ENCODE measurements around the gene KRT14.
"Not testable (repeated sequence)": the region's sequence is repeated elsewhere in the genome, so short reads cannot be mapped to it uniquely, and the experiment has no call there.

The KRT14 gene

DNA sequence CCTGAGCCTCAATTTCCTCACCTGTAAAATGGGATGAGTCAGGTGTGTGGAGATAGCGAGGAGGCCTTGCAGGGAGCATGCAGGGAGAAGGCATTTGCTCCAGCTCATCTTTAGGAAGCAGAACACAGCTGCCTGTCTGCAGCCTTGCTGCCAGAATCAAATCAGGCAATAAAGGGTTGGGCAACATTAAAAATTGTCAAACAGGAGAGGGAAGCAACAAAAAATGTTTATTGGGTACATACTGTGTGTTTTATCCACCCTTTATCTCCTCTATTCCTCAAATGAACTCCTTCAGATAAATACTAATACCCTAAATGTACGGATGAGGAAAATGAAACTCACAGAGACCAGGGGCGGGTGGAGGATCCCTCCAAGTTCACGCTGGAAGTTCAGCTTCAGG lies 13.6 kb upstream of the KRT14 start:
- DNase-seq: no peak

DNA sequence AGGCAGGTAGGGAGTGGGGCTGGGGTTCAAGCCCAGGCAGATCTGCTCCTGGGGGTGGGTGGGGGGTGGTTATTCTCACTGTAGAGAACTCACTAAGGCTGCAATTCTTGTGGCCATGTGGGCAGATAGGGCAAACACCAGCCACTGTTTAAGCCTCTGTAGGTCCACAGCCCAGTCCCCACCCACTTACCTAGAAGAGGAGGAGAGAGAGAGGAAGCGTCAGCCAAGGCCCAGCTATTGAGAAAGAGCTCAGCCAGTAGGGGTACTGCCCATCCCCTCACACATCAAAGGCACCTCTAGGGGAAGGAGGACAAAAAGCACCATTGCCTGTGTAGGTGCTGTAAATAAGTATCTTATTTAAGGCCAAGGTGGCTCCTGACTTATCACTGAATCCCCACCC lies 13.0 kb upstream of the KRT14 start:
- DNase-seq: no peak

DNA sequence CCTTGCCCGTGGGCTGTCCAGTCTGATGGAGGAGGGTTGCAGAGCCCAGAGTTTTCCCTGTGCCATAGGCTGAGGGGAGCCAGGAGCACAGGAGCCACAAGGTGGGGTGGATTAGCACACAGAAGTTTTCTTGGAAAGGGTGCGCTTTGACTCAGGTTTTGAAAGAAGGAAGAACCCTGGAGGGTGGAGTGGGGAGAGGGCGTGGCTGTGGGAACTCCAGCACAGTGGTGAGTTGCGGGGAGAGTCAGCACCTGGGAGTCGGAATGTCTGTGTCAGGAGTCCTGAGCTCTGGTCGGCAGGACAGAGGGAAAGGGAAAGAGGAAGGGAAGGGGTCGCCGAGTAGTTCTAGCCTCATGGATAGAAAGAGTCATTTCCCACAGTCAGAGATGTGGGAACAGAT lies 8.9 kb upstream of the KRT14 start:
- DNase-seq: no peak

DNA sequence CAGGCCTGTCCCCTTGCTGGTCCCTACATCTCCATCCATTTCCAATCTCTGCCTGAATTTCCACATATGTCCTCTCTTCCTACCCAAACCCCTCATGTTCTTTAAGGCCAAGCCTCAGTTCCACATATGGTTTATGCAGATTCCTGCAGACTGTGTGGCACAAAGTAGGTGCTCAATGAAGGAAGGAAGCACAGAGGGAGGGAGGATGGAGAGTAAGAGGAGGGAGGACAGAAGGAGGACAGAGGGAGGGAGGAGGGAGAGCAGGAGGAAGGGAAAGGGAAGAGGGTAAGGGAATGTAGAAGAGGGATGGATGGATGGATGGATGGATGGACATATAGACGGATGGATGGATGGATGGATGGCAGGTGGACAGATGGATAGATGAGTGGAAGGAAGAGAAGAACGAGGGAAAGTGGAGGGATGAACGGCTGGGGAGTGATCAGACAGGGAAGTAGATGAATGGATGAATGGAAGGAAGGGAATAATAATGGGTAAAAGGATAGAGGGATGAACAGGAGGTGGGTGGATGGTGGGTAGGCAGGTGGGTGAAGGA lies 7.7 kb upstream of the KRT14 start:
- no peak for DNase-seq

DNA sequence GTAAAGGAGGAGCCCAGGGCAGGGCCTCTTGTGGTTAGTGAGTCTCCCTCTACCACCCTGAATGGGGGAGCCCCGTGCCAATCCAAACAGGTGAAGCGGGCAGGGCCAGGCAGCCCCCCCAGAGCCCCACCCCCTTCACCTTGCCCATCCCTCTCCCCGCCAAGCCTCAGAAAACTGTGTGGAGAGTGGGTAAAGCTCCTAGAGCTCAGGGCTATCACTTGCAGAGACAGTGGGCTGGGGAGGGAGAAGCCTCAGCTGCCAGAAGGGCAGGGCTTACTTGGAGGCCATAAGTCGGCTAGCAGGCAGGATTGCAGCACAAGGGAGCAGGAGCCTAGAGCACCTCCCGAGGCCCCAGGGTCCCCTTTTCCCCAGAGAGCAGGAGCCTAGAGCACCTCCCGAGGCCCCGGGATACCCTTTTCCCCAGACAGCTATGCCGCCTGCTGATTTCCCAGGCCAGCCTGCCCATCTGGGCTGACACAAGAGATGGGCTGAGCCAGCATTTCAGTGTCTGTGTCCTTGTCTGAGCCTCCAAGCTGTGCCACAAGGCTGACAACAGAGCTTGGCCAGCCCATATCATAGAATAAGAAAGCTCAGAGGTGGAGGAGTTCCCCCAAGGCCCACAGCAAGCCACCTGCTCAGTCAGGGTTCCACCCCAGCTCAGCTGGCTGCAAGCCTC lies 6.7 kb upstream of the KRT14 start:
- no peak for DNase-seq

DNA sequence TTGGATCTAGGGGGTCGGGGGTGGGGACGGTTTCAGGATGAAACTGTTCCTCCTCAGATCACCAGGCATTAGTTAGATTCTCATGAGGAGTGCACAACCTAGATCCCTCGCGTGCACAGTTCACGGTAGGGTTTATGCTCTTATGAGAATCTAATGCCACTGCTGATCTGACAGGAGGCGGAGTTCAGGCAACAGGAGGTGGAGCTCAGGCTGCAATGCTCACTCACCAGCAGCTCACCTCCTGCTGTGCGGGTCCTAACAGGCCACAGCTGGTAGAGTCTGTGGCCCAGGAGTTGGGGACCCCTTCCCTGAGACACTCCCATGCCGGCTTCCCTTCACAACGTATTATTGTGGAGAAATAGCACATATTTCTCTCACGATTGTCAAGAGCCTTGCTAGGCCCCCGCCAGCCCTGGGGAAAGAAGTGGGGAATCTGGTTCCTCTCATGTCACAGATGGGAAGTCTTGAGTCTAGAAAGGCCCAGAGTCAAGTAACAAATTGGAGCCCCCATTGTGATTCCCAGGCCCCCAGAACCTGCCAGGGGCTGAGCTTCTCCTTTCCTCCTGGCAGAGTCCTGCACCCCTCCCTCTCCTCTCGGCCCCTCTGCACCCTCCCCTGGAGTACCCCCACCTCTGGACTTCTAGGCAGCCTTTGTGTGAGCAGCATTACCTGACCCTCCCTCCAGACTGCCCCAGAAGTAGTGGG lies 6.1 kb upstream of the KRT14 start:
- DNase-seq: no peak

DNA sequence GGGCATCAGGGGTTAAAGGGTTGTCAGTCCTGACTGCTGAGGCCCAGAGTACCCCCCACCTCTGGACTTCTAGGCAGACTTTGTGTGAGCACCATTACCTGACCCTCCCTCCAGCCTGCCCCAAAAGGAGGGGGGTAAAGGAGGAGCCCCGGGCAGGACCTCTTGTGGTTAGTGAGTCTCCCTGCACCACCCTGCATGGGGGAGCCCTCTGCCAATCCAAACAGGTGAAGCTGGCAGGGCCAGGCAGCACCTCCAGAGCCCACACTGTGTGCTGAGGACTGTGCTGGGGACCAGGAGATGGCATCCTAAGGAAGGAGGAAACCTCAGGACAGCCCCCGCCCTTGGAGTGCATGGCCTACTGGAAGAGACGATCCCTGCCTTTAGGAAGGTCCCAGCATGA lies 2.6 kb upstream of the KRT14 start:
- no peak for DNase-seq

DNA sequence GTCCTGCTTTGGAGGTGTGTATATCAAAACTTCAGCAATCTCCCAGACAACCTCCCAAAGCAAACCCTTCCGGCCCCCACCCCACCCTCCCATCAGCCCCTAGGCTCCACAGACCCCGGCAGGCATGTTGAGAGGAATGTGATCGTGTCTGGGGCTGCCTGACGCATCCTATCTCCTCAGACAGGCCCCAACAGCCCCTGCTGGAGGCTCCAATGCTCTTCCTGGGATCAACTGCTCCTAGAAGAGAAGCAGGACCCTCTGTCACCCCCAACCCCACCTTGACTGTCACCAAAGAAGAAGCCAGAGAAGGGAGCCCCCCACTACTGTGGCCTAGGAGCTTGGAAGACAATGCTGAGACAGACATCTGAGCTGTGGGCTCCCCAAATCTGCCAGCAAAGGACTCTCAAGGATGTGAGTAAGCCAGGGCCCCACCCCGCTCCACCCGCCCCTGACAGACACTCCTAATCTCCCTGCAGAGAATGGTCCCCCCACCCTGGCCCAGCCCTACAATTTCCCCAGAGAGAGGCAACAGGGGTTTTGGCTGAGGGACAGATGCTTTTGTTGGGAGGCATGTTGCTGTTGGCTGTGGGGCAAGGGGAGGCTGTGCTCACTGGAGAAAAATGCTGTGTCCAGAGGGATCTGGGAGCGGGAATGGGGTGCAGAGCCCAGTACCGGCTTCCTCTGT lies 1.6 kb upstream of the KRT14 start:
- no peak for DNase-seq

DNA sequence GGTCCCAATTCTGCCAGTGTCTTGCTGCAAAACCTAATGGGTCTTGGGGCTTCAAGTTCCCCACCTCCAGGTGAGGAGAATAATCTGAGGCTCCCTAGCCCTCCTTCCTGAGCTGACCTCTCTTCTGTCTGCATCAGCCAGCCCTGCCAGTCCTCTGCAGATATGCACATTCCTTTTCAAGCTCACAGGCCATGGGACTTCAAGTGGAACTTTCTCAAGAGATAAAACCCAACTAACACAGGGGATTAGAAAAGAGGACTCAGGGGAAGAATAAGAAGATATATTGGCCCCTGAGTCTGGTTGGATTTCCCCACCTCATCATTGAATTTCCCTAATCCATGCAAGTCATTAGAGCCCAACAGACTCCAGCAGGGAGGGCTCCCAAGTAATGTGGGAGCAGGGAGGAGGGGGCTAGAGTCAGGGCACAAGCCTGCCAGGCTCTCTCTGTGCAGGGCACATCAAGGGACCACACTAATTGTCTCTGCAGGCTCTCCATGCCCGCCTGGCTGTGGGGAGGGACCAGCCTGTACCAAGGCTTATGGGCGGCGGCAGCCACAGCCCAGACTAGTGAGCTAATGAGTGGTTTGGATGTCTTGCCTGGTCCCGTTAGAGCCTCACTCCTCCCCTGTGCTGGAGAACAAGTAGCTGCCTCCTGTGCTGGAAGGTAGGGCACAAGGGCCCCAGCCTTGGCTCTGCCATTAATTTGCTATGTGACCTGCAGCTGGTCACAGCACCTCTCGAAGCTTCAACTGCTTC lies 1.2 kb downstream of the KRT14 start:
- DNase-seq: no peak

DNA sequence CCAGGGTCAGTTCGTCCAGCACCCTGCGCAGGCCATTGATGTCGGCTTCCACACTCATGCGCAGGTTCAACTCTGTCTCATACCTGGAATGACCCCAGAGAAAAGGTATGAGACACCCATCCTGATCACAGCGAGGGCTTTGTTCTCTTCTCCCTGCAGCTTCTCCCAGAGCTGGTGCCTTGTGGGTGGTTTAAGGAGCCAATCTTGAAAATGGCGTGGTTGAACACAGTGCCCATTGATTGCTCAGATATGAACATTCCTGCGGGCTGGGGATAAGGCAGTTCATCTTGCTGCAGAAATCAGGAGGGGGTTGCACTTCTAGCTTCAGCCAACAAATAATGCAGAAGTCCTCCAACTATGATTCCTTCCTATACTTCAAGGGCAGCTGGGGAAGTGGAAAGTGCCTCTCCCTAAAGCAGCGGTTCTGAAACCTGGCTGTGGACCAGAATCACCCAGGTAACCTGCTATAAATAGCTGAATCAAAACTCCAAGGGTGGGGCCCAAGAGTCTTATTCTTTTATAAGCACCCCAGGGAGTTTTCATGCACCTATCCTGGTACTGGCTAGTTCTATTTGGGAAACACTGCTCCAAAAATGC lies 2.3 kb downstream of the KRT14 start:
- DNase-seq: not testable (repeated sequence)

DNA sequence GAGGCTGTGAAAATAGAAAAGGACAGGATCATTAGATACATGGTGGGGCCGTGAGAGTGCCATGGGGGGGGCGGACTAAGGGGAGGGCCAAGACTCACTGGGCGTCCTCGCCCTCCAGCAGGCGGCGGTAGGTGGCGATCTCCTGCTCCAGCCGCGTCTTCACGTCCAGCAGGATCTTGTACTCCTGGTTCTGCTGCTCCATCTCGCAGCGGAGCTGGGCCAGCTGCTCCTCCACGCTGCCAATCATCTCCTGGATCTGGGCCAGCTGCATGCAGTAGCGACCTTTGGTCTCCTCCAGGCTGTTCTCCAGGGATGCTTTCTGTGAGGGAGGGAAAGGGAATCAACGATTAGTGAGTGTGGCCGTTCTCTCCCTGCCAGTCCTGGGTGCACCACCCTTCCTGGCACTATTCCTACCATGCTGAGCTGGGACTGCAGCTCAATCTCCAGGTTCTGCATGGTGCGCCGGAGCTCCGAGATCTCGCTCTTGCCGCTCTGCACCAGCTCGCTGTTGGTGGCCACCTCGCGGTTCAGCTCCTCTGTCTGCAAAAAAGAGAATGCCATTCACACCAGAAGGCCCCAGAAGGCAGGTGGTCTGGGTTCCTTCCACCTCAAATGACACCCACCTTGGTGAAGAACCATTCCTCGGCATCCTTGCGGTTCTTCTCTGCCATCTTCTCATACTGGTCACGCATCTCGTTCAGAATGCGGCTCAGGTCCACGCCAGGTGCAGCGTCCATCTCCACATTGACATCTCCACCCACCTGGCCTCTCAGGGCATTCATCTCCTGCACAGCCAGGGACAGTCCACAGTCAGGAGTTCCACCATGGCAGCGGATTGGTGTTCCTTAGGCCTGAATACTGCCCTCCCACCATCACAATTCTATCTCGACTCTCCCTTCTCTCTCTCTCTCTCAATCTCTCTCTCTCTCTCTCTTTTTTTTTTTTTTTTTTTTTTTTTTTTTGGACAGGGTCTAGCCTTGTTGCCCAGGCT lies 3.3 kb downstream of the KRT14 start:
- DNase-seq: no peak

DNA sequence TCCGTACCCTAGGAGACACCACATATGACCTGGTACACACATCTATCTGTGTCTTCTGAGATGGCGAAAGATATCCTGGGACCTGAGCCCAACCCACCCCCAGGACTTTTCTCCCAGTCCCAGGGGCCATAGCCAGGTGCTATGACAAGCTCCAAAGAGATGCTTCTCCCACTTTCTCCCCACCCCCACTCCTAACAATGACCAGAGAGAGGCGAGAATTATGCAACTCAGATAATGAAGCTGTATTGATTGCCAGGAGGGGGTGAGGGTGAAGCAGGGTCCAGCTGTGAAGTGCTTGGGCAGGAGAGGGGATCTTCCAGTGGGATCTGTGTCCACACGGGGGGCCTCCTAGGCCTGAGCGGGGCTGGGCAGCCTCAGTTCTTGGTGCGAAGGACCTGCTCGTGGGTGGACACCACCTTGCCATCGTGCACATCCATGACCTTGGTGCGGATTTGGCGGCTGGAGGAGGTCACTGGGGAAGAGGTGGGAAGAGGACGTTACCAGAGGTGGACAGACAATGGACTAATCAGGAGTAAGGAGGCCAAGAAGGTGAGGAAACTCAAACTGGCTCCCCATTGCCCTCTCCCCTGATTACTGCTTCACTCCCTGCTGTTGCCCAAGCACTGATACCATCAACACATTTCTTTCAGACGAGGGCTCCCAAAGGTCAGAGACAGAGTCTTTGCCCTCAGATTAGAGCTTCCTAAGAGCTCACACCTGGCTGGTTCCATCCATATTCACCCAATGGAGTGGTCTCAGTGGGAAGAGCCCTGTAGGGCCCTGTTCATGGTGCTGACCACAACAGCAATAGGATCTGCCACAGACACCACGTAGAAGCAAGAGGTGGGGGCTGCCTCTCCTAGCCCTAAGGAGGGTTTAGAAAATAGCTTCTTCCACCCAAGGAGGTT lies 4.4 kb downstream of the KRT14 start:
- DNase-seq: not testable (repeated sequence)

DNA sequence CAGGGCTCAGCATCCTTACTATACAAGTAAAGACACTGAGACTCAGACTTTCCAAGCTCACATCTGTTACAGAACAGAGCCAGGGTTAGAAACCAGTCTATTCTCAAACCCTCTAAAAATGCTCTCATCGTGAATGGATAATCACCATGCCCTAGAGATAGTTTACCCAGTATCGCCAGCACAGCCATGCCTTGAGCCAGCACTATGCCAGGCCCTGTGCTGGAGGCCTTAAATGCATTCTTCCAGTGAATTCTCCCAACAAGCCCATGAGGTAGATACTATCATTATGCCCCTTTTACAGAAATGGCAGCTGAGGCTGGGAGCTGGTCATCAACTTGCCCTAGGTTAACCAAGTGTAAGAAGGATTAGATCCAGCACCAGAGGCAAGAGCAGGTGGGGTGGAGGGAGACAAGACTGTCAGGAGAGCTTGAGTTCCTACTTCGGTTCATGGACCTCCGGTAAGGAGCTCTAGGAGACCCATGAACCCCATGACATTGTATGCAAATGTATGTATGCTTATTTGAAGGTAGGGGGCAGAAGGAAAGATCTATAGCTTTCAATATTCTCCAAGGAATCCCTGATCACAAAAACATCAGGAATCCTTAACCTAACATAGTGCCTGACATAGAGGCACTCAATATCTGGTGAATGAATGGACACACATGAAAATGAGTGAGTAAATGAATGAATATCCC lies 5.2 kb downstream of the KRT14 start:
- no peak for DNase-seq

DNA sequence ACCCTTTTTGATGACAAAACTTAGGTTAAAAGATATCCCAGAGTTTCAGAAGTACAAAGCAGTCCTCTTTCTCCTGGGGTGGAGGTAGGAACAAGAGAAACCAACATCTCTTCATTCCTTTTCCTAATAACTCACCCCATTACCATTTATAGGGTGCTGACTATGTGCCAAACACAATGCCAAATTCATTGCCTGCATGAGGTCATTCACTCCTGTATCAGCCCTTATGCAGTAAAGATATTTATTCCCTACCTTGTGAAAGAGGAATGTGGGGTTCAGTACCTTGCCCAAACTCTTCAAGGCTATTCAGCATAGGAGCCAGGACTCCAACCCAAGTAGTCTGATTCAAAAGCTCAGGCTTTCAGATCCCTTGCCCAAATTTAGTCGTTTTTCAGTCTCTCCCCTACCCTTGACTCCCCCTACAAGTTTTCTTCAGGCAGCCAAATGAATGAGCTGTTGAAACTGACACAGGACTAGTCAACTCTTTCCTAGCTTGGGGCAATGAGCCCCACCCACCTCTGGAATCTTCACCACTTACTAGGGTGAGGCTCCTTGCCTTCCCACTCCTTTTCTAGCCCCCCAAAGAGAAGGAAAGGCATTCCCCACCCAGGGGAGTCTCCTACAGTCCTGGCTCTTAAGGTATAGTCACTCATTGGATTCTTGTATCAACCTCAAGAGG lies 5.9 kb downstream of the KRT14 start:
- DNase-seq: no peak

DNA sequence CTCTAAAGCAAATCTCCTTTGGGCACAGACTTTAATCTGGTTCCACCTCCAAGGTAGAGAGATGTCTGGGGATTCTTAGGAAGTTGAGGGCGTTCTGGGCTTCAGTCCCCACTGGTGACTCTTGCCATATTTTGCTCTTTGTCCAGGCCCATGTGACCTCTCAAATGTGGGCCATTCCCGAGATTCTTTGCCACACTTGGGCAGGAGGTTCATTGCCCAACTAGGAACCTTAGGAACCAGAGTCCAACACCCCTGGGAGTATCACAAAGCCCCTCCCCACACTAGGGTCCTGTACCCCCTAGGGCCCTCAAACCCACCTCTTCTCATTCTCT lies 6.5 kb downstream of the KRT14 start:
- DNase-seq: no peak

DNA sequence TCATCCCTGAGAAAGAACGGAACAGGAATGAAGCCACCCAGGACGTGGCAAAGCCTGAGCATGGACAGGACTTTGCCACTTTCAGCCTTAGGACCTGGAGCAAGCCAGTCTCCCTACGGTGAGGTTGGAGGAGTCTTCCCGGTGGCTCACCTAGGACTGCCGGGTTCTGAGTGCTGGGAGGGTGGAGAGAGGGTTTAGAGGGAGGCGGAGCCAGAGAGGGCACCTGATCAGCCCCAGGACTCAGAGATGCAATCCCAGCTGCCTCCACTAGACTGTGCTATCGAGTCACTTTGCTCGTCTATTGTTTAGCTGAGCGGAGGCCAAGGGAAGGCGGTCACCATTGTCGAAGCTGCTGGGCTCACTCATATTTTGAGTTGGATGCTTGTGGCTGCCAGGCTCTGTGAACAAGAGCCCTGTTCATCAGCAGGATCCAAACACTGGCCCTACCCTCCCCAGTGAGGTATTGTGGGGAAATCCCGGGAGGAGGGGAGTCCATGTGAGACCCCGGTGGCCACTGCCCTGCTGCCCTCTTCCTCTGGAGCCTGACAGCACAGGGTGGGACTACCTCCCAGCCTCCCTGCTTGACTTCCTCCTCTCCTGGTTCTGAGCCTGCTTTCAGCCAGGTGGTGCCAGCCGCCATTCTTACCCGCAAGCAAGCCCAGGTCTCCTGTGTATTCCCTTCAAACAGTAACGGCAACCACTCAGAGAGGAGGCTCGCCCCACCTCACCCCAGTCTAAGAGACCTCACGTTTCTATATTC lies 7.0 kb downstream of the KRT14 start:
- no peak for DNase-seq

DNA sequence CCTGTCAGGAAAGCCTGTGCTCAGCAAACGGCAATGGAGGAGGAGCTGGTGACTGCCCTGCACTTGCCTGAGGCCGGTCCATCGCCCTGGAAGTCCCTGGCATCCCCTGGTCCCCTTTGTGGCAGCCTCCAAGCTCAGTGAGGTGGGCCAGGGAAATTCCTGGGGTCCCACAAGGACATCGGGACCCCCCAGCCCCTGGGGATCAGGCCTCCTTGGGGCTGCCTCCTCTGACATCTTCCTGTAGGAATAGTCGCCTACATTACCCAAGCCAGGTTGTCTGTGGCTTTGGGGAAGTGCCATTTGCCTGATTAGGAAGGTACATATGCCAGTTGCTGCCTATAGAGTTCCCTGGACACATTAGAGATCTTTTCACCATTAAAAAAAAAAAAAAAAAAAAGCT lies 7.7 kb downstream of the KRT14 start:
- no peak for DNase-seq

DNA sequence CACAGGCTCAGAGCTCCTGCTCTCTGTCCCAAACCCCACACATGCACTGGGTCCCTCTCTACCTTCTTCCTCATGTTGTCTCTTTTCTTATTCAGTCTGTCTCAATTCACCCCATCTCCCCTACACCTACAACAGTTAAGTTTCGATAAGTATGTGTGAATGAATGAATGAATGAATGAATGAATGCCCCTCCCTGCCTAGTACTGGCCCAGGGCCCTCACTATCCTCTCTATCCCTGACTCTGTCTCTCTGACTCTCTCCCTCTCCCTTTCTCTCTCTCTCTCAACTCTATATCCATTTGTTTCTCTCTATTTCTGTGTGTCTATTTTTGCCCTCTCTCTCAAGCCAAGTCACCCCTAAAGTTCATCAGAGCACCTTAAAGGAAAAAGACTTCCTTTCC lies 8.2 kb downstream of the KRT14 start:
- no peak for DNase-seq

DNA sequence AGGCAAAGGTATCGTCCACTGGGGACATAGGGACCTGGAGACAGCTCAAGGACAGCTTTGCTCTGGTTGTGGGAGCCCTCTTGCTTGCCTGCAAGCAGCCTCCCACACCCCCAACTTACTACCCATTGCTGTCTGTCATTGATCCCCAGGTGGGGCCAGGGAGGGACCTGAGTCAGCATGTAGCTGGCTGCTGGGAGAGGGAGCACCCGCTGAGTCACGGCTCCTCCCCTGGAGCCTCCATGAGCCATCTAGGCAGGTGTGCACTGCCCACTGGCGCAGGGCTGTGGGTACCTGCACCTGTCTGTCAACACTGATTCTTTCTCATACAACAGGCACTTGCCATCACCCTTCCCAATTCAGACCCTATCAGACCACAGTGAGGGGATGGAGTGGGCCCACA lies 10.0 kb downstream of the KRT14 start:
- DNase-seq: not testable (repeated sequence)
